H4 (cell line): Measurements from ENCODE around the gene ADAP2. TPM values are rescaled to one million over a fixed set of nuclear protein-coding genes. Genes with fewer than 3 reads are reported as not detected.
"Not testable (repeated sequence)": the region's sequence is repeated elsewhere in the genome, so short reads cannot be mapped to it uniquely, and the experiment has no call there.

ENCODE experiments used
- DNase-seq: peaks from one replicate; pipeline ENCODE4 v3.0.0-alpha.2; 2015; ENCODE audit warnings: low spot score
- total RNA-seq: library from RNA; depleted of rRNA; stranded (reverse); fragments of >200 nt; shearing (Covaris generic); gene quantifications from 2 replicates; pipeline ENCODE4 v1.2.3, GENCODE V29; 2014; rRNA removed

ADAP2 gene, protein sequence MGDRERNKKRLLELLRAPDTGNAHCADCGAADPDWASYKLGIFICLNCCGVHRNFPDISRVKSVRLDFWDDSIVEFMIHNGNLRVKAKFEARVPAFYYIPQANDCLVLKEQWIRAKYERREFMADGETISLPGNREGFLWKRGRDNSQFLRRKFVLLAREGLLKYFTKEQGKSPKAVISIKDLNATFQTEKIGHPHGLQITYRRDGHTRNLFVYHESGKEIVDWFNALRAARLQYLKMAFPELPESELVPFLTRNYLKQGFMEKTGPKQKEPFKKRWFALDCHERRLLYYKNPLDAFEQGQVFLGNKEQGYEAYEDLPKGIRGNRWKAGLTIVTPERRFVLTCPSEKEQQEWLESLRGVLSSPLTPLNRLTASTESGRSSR
- total RNA-seq: 0.21 TPM in 1 of 2 replicates, not detected in the other

DNA sequence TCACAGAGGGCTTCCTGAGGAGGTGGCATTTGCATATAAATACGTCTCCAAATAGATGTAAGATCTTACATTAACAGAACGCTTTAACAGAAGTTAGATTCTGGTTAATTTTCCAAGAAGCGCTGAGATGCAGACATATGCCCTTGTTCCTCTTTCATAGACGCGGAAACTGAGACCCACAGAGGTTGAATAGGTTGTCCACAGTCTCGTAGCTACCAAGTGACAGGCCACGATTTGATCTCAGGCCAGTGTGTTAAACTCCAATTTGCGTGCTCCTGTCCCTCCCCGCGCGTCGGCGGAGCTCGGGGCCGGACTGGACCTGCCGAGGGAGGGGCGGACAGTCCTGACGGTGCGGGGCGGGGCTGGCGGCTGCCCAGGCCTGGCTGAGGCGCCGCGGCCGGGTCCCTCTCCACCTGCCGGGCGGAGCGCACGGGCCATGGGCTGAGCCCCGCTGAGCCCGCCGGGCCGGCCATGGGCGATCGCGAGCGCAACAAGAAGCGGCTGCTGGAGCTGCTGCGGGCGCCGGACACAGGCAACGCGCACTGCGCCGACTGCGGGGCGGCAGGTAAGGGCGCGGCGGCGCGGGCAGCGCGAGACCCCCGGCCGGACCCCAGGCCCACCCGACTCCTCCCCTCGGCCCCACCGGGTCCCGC, at the start of gene ADAP2:
ADAP2 (plus strand) TSS at position 402 of the 653 bp plus-strand sequence; CDS start at position 472, 70 bp downstream.
- DNase-seq: no peak

DNA sequence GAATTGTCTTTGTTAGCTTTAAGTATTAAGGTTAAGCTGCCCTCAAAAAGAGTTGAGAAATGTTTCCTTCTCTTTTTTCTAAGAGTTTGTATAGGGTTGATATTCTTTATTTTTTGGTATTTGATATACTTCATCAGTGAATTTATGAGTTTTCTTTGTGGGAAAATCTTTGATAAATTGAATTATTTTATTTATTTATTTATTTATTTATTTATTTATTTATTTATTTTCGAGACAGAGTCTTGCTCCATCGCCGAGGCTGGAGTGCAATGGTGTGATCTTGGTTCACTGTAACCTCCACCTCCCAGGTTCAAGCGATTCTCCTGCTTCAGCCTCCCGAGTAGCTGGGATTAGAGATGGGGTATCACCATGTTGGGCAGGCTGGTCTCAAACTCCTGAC, 35.6 kb upstream of the ADAP2 start:
- DNase-seq: no peak

DNA sequence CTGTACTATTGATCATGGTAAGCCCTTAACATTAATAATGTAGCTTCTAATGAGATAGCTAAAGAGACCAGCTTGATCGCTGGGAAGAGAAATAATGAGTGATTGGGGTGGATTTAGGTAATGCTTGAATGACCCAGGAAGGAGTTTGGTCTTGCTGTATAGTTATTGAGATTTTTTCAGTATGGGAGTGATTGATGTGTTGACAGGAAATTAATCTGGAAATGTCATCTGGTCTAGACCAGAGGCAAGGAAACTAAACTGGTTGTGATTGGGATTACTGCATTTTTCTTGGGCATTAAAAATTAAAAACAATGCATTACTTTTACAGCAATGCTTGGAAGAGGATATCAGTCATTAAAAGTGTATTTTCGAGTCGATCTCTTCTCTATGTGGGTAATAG, 27.5 kb upstream of the ADAP2 start:
- DNase-seq: no peak

DNA sequence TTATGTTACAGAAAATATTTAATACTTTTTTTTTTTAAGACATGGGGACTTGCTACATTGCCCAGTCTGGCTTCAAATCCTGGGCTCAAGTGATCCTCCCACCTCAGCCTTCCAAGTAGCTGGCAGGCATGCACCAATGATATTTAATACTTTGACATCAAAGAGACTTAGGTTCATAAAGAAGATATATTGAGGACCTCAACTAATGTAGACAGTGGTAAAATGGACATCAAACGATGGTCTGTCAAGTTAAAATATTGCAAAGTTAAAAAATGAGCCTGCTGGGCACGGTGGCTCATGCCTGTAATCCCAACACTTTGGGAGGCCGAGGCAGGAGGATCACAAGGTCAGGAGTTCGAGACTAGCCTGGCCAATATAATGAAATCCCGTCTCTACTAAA, 24.4 kb upstream of the ADAP2 start:
- DNase-seq: no peak

DNA sequence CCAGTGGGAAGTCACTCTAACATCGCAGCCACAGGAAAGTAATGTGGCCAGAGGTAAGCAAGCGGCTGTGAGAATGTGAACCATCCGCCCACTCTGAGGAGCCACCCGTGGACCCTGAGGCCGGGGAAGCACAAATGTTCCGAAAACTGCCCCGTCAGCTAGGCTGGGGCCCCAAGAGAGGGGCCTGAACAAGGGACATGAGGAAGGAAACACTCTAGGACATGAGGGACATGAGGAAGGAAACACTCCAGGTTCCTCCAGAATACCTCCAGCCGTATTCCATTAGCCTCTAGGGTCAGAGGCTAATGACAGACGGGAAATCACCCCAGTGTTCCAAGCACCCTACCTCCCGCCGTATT, 16.0 kb upstream of the ADAP2 start:
- DNase-seq: no peak

DNA sequence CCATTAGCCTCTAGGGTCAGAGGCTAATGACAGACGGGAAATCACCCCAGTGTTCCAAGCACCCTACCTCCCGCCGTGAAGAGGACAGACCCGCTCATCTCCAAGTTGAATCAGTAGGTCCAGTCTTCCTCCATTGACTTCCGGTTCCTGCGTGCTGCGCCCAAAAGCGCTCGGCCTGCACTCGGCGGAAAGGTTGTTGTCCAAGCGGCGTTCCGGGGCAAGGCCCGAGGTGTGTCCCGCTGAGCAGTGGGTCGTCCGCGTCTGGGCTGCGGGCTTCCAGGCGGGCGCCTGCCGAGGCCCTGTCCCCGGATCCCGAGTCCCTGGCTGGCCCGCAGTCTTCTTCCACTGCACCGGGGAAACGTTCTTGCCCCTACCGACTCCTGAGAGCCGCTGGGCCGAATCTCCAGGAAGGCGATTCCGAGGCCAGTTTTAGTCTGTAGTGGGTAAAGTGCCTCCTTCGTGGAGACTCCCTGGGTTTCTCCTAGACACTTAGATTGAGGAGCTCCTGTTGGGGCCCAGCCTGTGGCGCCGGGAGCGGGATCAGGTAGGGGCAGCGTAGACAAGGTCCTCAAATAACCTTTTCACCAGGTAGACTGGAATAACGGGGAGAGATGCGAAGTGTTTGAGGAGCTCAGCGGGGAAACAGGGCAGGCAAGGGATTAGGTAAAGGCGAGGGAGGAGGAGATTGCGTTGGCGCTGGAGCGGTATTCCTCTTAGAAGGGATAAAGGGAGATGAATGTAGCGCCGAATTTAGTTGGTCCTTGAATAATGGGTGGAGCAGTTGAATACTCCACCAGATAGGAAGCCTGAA, 15.4 kb upstream of the ADAP2 start, which contains the start of gene TEFM:
TEFM (minus strand) TSS at position 138 of the 811 bp plus-strand sequence; CDS start at position 98, 40 bp downstream.
- DNase-seq: peak; percentile 86

DNA sequence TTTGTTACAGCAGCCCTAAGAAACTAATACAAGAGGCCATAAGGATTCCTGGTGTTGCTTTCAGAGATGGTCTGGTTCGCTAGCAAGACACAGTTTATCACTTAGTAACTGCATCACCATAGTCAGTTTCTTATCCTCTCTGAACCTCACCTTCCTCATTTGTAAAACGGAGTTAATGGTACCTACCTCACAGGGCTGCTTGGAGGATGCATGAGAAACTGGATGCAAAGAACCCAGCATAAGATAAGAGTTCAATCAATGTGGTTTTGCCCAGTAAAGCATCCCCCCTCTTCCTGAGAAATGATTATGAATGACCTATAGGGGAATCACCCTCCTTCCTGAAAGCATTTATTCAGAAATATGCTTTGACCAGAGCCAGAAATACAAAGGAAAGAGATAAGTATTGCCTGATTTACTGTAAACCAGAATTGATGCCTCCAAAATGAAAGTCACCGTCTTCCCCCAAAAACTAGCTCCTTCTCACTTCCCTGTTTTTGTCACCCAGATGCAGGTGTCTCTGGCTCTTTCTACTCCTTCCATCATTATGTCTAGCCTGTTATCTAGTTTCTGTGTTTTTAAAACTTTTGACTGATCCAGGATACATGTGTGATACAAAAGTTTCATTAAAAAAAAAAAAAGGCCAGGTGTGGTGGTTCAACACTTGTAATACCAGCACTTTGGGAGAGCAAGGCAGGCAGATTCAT, 12.9 kb upstream of the ADAP2 start:
- no peak for DNase-seq

DNA sequence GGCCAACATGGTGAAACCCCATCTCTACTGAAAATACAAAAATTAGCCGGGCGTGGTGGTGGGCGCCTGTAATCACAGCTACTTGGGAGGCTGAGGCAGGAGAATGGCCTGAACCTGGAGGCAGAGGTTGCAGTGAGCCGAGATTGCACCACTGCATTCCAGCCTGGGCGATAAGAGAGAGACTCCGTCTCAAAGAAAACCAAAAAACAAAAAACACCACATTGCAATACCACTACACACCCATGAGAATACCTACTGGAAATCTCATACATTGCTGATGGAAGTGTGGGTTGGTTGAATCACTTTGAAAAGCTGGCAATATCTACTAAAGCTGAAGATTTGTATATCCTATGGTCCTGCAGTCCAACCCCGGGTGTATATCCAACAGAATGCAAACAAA, 11.6 kb upstream of the ADAP2 start:
- not testable (repeated sequence) for DNase-seq

DNA sequence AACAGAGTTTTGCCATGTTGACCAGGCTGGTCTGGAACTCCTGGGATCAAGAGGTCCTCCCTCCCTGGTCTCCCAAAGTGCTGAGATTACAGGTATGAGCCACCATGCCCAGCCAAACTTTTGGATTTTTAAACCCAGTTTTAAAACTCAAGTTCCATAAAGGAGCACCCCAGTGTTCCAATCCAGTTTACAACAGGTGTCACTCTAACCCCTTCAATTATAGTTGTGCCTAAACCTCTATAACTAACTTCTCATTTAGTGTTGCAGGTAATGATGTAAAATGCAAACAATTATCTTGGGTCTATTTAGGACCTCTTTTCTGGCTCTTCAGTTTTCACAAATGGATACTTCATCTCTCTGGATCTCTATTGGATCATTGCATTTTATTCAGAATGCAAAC, 7.8 kb upstream of the ADAP2 start:
- DNase-seq: no peak

DNA sequence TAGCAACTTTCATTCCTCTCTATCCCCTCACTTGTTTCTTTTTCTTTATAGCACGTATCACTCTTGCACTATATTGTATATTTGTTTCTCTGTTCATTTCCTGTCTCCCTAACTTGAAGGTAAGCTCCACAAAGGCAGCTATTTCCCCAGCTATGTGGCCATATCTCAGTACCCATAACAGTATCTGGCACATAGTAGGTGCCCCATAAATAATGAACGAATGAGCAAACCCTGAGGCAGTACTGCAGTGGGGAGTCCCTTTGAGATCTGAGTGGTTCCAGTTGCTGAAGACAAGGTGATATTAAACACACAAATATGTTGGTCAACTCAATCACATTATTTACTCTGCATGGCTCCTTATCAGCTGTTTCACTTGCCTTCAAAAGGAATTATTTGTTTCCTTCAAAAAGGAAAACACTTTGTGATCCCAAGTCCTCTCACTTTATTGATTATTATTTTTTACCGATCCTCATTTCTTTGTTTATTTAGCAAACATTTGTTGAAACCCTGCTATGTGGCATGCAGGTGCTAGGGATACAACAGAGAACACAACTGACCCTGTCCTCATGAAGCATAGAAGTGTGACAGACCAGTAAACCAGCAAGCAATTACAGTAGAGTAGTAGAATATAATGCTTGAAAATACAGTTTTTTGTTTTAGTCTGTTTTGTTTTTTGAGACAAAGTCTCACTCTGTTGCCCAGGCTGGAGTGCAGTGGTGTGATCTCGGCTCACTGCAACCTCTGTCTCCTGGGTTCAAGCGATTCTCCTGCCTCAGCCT, 5.7 kb upstream of the ADAP2 start:
- DNase-seq: no peak

DNA sequence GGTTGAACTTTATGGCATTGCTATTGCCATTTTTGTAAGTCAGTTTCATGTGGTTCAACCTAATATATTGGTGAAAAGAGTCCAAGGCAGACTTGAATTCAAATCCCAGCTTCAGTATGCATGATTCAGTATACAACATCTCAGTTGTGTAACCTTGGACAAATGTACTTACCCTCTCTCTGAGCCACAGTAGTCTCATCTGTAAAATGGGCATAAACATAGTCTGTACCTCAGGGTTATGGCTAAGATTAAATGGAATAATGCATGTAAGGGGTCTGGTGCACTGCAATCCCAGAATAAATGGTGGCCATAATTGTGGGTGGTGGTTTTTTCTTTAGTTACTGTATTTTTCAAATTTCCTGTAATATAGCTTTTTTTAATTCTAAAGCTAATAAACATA, 4.7 kb upstream of the ADAP2 start:
- no peak for DNase-seq

DNA sequence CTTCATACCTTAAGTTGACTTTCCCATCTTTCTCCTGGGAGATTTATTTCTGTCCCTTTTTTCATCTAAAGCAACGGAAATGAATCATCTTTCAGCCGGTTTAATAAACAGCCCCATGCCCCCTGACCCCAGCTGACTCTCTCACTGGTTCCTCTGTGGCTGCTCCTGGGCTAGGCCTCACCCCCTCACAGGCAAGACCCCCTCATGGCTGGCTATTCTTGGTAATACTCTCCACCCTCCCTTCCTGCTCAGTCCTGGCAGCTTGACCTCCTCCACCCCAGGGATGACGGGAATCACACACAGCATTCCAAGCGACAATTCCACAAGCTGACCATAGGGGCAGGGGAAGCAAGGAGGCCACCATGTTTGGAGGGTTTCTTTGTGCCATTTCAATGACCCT, 1.5 kb upstream of the ADAP2 start:
- no peak for DNase-seq

DNA sequence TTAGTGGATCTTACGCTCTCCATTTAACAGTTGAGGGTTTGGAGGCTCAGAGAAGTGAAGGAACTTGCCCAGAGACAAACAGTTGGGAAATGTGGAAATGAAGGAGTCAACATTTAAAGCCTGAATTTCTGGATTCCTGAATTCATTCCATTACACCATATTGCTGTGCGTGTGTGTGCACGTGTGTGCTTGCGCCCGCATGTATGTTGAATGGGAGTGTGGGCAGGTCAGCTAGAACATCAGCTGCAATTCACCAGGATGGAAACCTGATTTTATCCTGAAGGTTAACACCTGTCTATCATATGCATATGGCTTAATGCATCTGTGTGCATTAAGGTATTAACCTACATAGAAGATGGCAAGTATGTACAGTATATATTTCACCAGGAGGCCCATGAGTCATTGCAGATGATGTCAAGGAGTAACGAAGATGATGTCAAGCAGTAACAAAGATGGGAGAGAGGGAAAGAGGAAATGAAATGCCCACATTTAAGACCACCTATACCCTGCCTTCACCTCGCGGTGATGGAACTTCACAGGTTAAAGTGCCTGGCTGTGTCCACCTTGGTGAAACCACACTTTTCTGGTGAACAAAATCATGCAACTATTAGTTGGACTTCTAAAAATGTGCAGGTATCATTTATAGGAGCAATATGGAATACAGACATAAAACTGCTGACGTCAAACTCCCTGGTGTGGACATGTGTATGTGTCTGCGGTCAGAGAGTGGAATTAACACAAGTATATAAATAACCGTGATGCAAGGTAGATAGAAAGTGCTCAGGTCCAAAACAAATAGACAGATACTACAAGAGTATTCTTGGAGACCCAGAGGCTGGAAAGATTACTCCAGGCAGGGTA, 832 bp upstream of the ADAP2 start:
- DNase-seq: no peak

DNA sequence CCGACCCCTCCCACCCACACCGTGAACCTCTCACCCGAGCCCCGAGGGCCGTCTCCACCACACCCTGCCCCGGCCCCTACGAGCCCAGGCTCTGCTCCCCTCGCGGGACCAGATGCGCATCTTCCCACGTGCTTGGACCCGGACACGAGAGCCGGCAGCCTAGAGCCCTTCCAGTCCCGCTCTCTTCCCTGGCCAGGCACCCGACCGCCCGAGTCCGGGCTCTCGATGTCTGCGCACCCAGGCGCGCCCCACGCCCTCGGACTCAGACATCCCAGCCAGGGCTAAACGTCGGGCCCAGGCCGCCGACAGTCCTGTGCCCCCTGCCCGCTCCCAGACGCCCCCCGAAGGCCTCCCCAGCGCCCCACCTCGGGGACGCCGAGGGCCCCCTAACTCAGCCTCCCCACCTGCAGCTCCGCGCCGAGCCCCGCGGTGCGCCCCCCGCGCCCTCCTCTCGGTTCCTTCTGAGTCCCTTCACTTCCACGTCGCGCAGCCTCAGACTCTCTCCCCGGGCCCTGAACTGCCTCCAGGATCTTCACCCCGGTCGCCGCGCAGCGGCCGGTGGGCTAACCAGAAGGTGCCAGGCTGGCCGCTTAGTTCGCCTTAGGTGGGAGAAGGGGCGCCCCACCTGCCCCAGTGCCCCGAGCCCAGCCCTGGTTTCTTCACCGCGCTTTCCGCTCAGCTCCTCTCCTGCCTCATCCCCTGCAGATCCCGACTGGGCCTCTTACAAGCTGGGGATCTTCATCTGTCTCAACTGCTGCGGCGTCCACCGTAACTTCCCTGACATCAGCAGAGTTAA, 688 bp downstream of the ADAP2 start:
- DNase-seq: no peak

DNA sequence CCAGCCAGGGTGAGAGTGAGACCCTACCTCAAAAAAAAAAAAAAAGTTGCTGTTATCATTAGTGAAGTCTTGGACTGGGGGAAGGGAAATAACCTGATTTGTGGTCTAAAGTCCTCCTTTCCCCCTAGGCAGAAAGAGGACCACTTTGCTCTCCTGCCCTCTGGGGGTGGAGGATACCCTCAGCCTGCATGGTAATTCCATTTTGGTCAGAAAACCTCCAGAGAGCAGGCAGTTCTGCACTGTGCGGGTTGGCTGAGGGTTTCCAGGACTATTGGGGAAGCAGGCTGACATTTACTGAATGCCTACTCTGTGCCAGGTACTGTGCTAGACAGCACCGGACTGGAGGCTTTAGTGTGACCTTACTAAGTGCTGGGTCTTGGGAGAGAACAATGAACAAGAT, 2.6 kb downstream of the ADAP2 start:
- no peak for DNase-seq

DNA sequence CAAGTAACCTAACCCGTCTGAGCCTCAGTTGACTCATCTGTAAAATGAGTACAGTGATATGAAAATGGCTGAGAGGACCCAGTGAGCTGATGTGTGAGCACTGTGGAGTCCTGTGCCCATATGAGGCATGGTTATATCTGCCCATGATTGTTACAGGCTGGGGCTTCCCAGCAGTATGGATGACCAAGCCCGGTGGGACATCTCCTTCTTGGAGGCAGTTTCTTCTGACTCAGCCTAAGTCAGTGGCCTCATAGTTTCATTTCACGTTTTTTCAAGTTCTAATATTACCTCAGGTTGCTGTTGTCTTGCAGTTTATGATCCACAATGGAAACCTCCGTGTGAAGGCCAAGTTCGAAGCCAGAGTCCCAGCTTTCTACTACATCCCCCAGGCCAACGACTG, 4.8 kb downstream of the ADAP2 start:
- DNase-seq: no peak

DNA sequence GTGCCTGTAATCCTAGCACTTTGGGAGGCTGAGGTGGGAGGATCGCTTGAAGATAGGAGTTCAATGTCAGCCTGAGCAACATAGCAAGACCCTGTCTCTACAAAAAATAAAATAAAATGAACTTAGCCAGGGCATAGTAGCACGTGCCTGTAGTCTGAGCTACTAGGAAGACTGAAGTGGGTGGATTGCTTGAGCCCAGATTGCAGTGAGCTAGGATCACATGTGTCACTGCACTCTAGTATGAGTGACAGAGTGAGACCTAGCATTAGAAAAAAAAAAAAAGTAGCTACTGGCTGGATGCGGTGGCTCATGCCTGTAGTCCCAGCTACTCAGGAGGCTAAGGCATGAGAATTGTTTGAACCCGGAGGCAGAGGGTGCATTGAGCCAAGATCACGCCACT, 6.0 kb downstream of the ADAP2 start:
- no peak for DNase-seq

DNA sequence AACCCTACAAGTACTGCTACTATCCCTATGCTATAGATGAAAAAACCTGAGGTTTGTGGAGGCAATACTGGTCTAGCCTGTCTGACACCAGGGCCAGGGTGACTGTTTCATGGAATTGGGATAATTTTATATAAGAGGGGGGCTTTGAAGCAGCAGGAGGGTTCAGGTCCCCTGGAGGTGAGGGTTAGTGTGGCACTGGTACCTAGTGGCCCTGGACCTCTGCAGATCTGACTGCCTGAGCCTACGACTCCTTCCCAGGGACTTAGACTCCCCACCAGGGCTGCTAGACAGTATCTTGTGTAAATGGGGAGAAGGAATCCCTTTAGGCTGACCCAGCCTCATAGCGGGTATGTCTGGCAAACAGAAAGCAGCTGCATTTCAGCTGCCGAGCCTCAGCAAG, 6.8 kb downstream of the ADAP2 start:
- no peak for DNase-seq

DNA sequence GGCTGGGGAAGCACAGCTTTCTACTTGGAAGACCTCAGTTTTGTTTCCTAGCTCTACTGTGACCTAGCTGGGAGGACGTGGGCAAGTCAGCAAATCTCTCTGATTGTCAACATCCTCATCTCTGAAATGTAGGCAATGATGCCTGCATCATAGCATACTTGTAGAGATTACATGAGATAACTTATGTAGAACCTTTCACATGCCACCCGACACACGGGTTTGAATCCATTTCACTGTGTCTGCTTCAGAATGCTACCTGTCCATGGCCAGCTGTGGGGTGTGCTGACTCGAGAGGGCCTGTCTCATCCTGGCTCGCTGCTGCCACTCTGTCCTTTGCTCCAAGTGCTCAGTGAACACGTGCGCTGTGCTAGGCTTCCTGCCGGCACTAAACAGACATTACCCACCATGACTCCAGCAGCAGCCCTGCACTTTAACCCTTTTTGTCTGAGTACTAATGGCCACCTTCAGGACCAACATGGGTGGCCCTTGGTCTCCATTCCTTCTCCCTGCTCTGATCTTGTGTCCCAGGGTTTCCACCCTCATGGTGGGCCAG, 7.4 kb downstream of the ADAP2 start:
- DNase-seq: no peak
